B cell (primary cell): ENCODE data around the gene GOLGA8J. TPM values are rescaled to one million over a fixed set of nuclear protein-coding genes. Genes with fewer than 3 reads are reported as not detected.

Experiments
- ATAC-seq: fragments of 200-7000 bp; cut with Tn5 transposase; one replicate; pipeline ENCODE4 v1.10.0; 2021; ENCODE audit warnings: low read depth, mild to moderate bottlenecking, moderate number of reproducible peaks, moderate library complexity
- CTCF ChIA-PET: fragments of 350-600 bp; sonication (Branson Sonifier 250); formaldehyde crosslinking; loops from one replicate; lab custom pipeline; 2021; ENCODE audit warnings: antibody characterized with exemption, inconsistent platforms; lab: Charles Lee
- POLR2A ChIA-PET: fragments of 350-600 bp; sonication (Branson Sonifier 250); formaldehyde crosslinking; loops from one replicate; lab custom pipeline; 2021; ENCODE audit warnings: antibody characterized with exemption; lab: Charles Lee
- DNase-seq: peaks from one replicate; pipeline ENCODE4 v3.0.0; 2013
- H2AFZ ChIP-seq: 2 replicates; pipeline ENCODE4 v1.6.1; 2012; ENCODE audit warnings: mild to moderate bottlenecking, low read depth, low read length; ENCODE audit not compliant: insufficient read depth, poor library complexity, severe bottlenecking
- H3K27ac ChIP-seq, 2 donors: 1 replicate in 1 of 2; 2 replicates in 1 of 2; pipeline ENCODE4 v1.5.1; 2012 to 2013; ENCODE audit warnings: low read length in 2 of 2, mild to moderate bottlenecking in 2 of 2, moderate library complexity in 1 of 2
- H3K27me3 ChIP-seq, 4 experiments: fragments of 200-600 bp in 1 of 4; sonication (generic) in 1 of 4; replicated peaks in 1 of 4; 1 replicate in 2 of 4; 2 replicates in 2 of 4; pipeline versions ENCODE4 v1.6.1 to v1.7.0; 2013 to 2016; ENCODE audit warnings: low read length in 3 of 4, mild to moderate bottlenecking in 2 of 4, mixed read lengths in 1 of 4, moderate library complexity in 1 of 4; ENCODE audit not compliant: insufficient read depth in 4 of 4, control insufficient read depth in 3 of 4; ENCODE audit errors: control extremely low read depth in 1 of 4
- H3K36me3 ChIP-seq, 2 experiments: replicated peaks in 1 of 2; 1 replicate in 1 of 2; 2 replicates in 1 of 2; pipeline versions ENCODE4 v1.6.1 to v1.7.1; 2013; ENCODE audit warnings: low read length in 1 of 2; ENCODE audit not compliant: insufficient read depth in 2 of 2, control insufficient read depth in 1 of 2; ENCODE audit errors: control extremely low read depth in 1 of 2, extremely low read depth in 1 of 2
- H3K4me1 ChIP-seq, 2 donors: fragments of 200-600 bp in 1 of 2; sonication (generic) in 1 of 2; 1 replicate in 1 of 2; 2 replicates in 1 of 2; pipeline versions ENCODE4 v1.5.1 to v1.6.1; 2013 to 2017; ENCODE audit warnings: low read length in 2 of 2; ENCODE audit not compliant: control insufficient read depth in 2 of 2, insufficient read depth in 2 of 2
- H3K4me2 ChIP-seq: replicated peaks from 2 replicates; pipeline ENCODE3; 2012; ENCODE audit warnings: mild to moderate bottlenecking, low read depth, low read length; ENCODE audit not compliant: poor library complexity, severe bottlenecking
- H3K4me3 ChIP-seq, 5 experiments: fragments of 200-600 bp in 1 of 5; sonication (generic) in 1 of 5; 1 replicate in 3 of 5; 2 replicates in 2 of 5; pipeline versions ENCODE4 v1.5.1 to v1.7.0; 2011 to 2016; ENCODE audit warnings: low read length in 4 of 5, mild to moderate bottlenecking in 4 of 5, low read depth in 2 of 5, control low read depth in 1 of 5, moderate library complexity in 1 of 5; ENCODE audit not compliant: insufficient read depth in 1 of 5; ENCODE audit errors: control extremely low read depth in 1 of 5, extremely low read depth in 1 of 5
- H3K79me2 ChIP-seq: fragments of 200-600 bp; sonication (generic); one replicate; pipeline ENCODE4 v1.6.0; 2016; ENCODE audit warnings: low read length; ENCODE audit not compliant: control insufficient read depth, insufficient read depth
- H3K9ac ChIP-seq: fragments of 200-600 bp; sonication (generic); 2 replicates; pipeline ENCODE4 v1.6.1; 2017; ENCODE audit warnings: mild to moderate bottlenecking, low read length, moderate library complexity
- H3K9me3 ChIP-seq, 3 donors: one replicate each; pipeline versions ENCODE4 v1.6.1 to v1.7.1; 2013; ENCODE audit warnings: low read length in 2 of 3; ENCODE audit not compliant: control insufficient read depth in 2 of 3, insufficient read depth in 1 of 3; ENCODE audit errors: control extremely low read depth in 1 of 3
- H4K20me1 ChIP-seq: 2 replicates; pipeline ENCODE4 v1.6.0; 2012; ENCODE audit warnings: mild to moderate bottlenecking, low read length; ENCODE audit not compliant: insufficient read depth, control insufficient read depth, poor library complexity, severe bottlenecking
- H3K27ac Mint-ChIP-seq: one replicate; pipeline ENCODE4 v1.8.0; 2021; ENCODE audit warnings: mixed read lengths
- H3K27me3 Mint-ChIP-seq: one replicate; pipeline ENCODE4 v1.8.0; 2021; ENCODE audit warnings: mixed read lengths
- H3K4me1 Mint-ChIP-seq: one replicate; pipeline ENCODE4 v1.8.0; 2021; ENCODE audit warnings: mixed read lengths
- H3K4me3 Mint-ChIP-seq: one replicate; pipeline ENCODE4 v1.8.0; 2021; ENCODE audit warnings: mixed read lengths
- H3K9me3 Mint-ChIP-seq: one replicate; pipeline ENCODE4 v1.8.0; 2022; ENCODE audit warnings: mixed read lengths; ENCODE audit not compliant: insufficient read depth
- CTCF ChIP-seq: fragments of 200-600 bp; IDR thresholded peaks from one replicate; pipeline ENCODE4 v1.8.0; 2022; ENCODE audit warnings: antibody characterized with exemption, mild to moderate bottlenecking
- EZH2 ChIP-seq: IDR thresholded peaks from 2 replicates; pipeline ENCODE4 v1.6.1; 2012; ENCODE audit warnings: borderline replicate concordance, low read depth, mild to moderate bottlenecking, moderate library complexity, low read length; ENCODE audit not compliant: insufficient read depth, poor library complexity, severe bottlenecking
- WGBS: methylation state at CpG from one replicate; pipeline ENCODE4 v1.1.5; 2013; ENCODE audit warnings: missing lambda C conversion rate; ENCODE audit not compliant: insufficient coverage; 5-methylcytosine and 5-hydroxymethylcytosine counted together
- intact Hi-C: fragments of 100-400 bp; cut with micrococcal nuclease; formaldehyde crosslinking; loops from one replicate; pipeline ENCODE4 v1.10.0; 2022
- polyA plus RNA-seq: library from polyadenylated mRNA; depleted of rRNA; stranded (reverse); fragments of >200 nt; gene quantifications from 2 replicates; pipeline ENCODE4 v1.2.3, GENCODE V29; 2012
- total RNA-seq, 2 donors: library from RNA; stranded (reverse); fragments of 120-200 nt in 1 of 2; gene quantifications; 1 replicate in 1 of 2; 2 replicates in 1 of 2; pipeline versions ENCODE4 v1.2.3 to v1.2.4, GENCODE V29; 2013 to 2022

Gene GOLGA8J
- total and polyA plus RNA-seq, 2 donors (not counting 1 experiment from before 2014, with no cell fraction given): not detected

- Histone ChIP-seq H3K4me2 (no peak overlapping the region), H3K4me3 (no peak overlapping the region), H3K27me3 (no peaks in the 10 kb centered on the region), H3K36me3 (no peaks in the 10 kb centered on the region), H3K9me3 (no peaks in the 10 kb centered on the region), H3K4me1 (no peaks in the 10 kb centered on the region), H4K20me1 (no peaks in the 10 kb centered on the region), H3K9ac (no peak overlapping the region), H3K79me2 (no peaks in the 10 kb centered on the region), H3K27ac (no peak overlapping the region), H2AFZ (no peak overlapping the region)
- H3K27ac Mint-ChIP-seq: no peak overlapping the region
- H3K4me1 Mint-ChIP-seq: no peaks in the 10 kb centered on the region
- ChIA-PET POLR2A (no interaction called here), CTCF (no interaction called here)
- intact Hi-C loops: no loop called here
- no peaks in the 10 kb centered on the region for H3K27me3 Mint-ChIP-seq
- no peaks in the 10 kb centered on the region for H3K9me3 Mint-ChIP-seq
- ATAC-seq (no peak), DNase-seq (no peak)
- H3K4me3 Mint-ChIP-seq: no peak overlapping the region
- WGBS: 100% methylated on average over 2 of the region's 4 CpGs
- no peak for TF ChIP-seq CTCF
Observed at GRCh38 chr15:30056166-30056565, 26.6 kb upstream of the GOLGA8J start.

- no peaks in the 10 kb centered on the region for H3K36me3 ChIP-seq
- ATAC-seq (no peak), DNase-seq (no peak)
- H3K4me1 Mint-ChIP-seq: no peaks in the 10 kb centered on the region
- H2AFZ ChIP-seq: no peak overlapping the region
- TF ChIP-seq EZH2 (no peak), CTCF (no peak)
- no peaks in the 10 kb centered on the region for H3K9me3 ChIP-seq
- no peaks in the 10 kb centered on the region for H3K4me1 ChIP-seq
- H4K20me1 ChIP-seq: no peaks in the 10 kb centered on the region
- no peaks in the 10 kb centered on the region for H3K27me3 Mint-ChIP-seq
- H3K27me3 ChIP-seq: no peaks in the 10 kb centered on the region
- no peak overlapping the region for H3K4me3 ChIP-seq
- no peak overlapping the region for H3K4me3 Mint-ChIP-seq
- ChIA-PET POLR2A (no interaction called here), CTCF (no interaction called here)
- intact Hi-C loops: no loop called here
- H3K27ac Mint-ChIP-seq: no peak overlapping the region
- H3K9me3 Mint-ChIP-seq: no peaks in the 10 kb centered on the region
- WGBS: 86% methylated on average over 7 of the region's 11 CpGs
- H3K9ac ChIP-seq: no peak overlapping the region
- no peak overlapping the region for H3K4me2 ChIP-seq
- no peak overlapping the region for H3K27ac ChIP-seq
- no peaks in the 10 kb centered on the region for H3K79me2 ChIP-seq
Observed at GRCh38 chr15:30059771-30060170, 23.0 kb upstream of the GOLGA8J start.
